ENCODE data around the gene SH2D1B. TPM values are rescaled to one million over a fixed set of nuclear protein-coding genes. Genes with fewer than 3 reads are reported as not detected.

SH2D1B gene
- not detected in 2 replicates for total RNA-seq

GRCh38 chr1:162412002-162412401, at the start of gene SH2D1B:
Gene SH2D1B (minus strand): TSS chr1:162412136. CDS start chr1:162412016, 120 bp downstream.

GRCh38 chr1:162381383-162381782, 30.6 kb downstream of the SH2D1B start, which contains the start of gene C1orf226:
Gene C1orf226 (plus strand): TSS chr1:162381728. CDS start chr1:162381902, 174 bp downstream.

DNA sequence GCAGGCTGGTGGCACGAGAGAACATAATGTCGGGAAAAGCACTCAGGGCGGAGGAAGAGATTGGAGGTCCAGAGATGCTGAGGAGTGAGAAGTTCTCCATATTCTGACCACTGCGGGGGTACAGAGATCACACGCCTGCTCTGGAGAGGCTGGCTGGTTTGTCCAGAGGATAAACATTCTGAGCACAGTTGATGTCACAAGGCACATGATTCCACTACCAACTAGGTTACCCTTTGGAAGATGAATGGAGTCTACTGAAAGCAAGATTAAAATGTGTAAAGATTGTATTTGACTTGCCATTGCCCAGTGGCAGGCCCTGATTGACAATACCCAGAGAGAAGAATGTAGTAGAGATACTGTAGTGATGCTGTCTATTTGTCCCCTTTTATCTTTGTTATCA, 35.2 kb downstream of the SH2D1B start, which contains the start of gene SPATA46:
SPATA46 (minus strand) TSS at position 164 of the 400 bp plus-strand sequence; CDS start at position 100, 64 bp downstream.

Other genes starting within 250 kb of the SH2D1B start
- not detected in 2 replicates for gene SPATA46, start 35.3 kb downstream of the SH2D1B start, total RNA-seq
- 0.32 and 1.5 TPM in 2 replicates for gene C1orf226, start 30.4 kb downstream of the SH2D1B start, total RNA-seq
- 56.2 and 84.5 TPM in 2 replicates for gene UHMK1, start 85.7 kb upstream of the SH2D1B start, total RNA-seq
- 223 and 228 TPM in 2 replicates for gene UAP1, start 149.6 kb upstream of the SH2D1B start, total RNA-seq
- 6.8 and 16.7 TPM in 2 replicates for gene DDR2, start 220.3 kb upstream of the SH2D1B start, total RNA-seq